Measurements from ENCODE around the gene WBP1. TPM values are rescaled to one million over a fixed set of nuclear protein-coding genes. Genes with fewer than 3 reads are reported as not detected.
"Not testable (repeated sequence)": the region's sequence is repeated elsewhere in the genome, so short reads cannot be mapped to it uniquely, and the experiment has no call there.

WBP1 gene
- total RNA-seq, 1 donor from 2014 or later, result 96.9 TPM

DNA sequence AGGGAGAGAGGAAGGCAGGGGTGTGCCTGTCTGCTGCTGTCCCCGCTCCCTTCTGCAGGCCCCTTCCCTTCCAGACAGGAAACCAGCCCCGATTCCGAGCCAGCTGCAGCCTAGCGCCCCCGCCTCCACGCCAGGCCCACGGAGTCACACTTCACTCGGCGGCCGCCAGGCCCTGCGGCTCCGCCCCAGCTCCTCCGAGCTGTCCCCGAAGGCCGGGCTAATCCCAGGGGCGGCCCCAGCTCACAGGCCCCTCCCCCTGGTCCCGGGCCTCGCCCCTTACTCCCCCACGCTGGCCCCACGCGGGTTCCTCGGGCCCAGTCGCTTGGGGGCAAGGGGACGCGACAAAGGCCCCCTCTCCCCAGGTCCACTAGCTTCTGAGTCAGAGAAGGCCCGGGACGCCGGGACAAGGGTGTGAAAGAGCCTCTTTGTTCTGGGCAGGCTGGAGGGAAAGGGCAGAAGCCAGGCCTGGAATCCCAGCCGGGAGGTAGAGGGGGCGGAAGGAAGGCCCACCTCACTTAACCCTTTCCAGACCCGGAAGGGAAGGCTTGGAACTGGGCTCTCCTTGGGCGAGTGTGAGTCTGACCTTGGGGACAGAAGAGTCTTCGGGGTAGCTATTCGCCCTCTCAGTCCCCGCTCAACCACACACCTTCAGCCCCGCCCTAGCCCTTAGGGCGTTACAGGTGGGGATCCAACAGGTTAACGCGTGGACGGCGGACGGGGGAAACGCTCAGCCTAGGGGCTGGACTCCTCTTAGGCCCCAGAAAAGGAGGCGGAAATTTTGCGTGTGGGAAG lies 17.7 kb upstream of the WBP1 start:
- Histone ChIP-seq H3K4me3 (ENCODE audit: low read depth, low read length) (peak overlapping the region; percentile 72), H3K36me3 (ENCODE audit: control insufficient read depth, insufficient read depth, low read length) (no peaks in the 10 kb centered on the region), H3K27me3 (ENCODE audit: control insufficient read depth, insufficient read depth, low read length) (no peaks in the 10 kb centered on the region)
- peak; percentile 16 for TF ChIP-seq CTCF (IDR thresholded peaks at IDR 0.05; ENCODE audit: insufficient read depth, low read length, poor library complexity, severe bottlenecking)
- no peak for DNase-seq (ENCODE audit: low read depth)

DNA sequence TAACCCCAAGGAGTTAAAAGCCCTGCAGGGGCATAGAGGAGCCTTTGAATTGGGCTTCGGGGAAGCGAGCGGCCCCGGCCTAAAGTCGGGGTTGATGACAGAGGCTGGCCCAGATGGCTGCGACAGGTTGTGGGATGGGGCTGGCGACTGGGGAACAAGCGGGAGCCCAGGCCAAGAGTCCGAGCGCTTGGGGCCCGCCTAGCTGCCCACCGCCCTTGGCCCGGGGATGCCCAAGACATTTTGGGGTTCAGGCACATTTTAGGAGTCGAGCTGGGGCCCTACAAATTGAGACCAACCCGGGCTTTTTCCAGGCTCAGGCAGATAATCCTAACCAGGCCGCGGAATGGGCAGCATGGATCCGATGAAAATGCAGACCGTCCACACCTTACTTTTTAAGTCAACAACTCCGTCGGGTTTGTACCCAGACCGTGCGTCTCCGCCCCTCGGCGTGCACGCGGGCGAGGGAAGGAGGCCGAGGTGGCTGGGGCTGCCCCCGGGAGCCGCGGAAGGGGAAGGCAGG lies 17.0 kb upstream of the WBP1 start:
- Histone ChIP-seq H3K27me3 (ENCODE audit: control insufficient read depth, insufficient read depth, low read length) (no peaks in the 10 kb centered on the region), H3K4me3 (ENCODE audit: low read depth, low read length) (peak overlapping the region; percentile 72), H3K36me3 (ENCODE audit: control insufficient read depth, insufficient read depth, low read length) (no peaks in the 10 kb centered on the region)
- DNase-seq (ENCODE audit: low read depth), result no peak
- TF ChIP-seq CTCF (IDR thresholded peaks at IDR 0.05; ENCODE audit: insufficient read depth, low read length, poor library complexity, severe bottlenecking), result no peak

DNA sequence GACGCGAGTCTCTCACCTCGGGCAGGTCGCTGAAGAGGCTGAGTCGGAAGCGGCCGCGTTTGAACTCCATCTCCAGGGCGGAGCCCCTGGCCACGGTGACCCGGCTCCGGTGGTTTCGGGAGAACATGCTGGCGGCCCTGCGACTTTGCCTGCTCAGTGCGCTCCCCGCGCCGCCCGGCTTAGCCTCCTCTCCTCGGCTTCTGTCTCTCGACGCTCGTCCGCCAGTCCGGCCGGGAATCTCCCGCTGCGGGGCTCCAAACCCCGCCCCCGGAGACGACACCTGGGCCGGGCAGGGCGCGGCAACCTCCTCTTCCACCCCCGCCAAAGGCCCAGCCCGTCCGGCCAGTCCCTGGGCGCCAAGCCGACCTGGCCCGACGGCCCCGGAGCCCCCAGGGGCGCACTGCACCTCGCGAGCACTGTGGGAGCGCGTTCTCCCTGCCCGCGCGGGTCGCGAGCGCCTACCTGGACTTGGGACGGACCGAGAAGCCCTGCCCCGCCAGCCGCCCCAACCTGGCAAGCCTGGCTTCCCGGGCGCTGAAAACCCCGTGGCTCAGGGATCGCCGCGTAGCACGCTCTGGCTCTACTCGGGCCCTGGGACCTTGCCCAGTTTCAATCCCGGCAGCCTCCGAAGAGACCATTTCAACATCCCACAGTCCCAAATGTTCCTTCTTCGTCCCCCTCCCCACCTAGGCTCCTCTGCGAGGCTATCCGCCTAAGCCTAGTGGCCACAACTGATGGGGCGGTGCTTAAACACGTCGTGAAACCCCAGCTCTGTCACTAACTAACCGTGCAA lies 16.4 kb upstream of the WBP1 start, which contains the start of gene RTKN:
Gene RTKN, minus strand, starts transcription at position 248 of the 793 bp plus-strand sequence. Its CDS starts 121 bp downstream, at position 127.
- no peak for TF ChIP-seq CTCF (IDR thresholded peaks at IDR 0.05; ENCODE audit: insufficient read depth, low read length, poor library complexity, severe bottlenecking)
- peak within 1 kb of the TSS; percentile 72 for H3K4me3 ChIP-seq (ENCODE audit: low read depth, low read length)
- DNase-seq (ENCODE audit: low read depth), result no peak
- H3K36me3 ChIP-seq (ENCODE audit: control insufficient read depth, insufficient read depth, low read length), result no peaks in the 10 kb centered on the region
- no peaks in the 10 kb centered on the region for H3K27me3 ChIP-seq (ENCODE audit: control insufficient read depth, insufficient read depth, low read length)

- H3K4me3 ChIP-seq (ENCODE audit: low read depth, low read length), result peak overlapping the region; percentile 72
- not testable (repeated sequence) for H3K36me3 ChIP-seq (ENCODE audit: control insufficient read depth, insufficient read depth, low read length); H3K27me3 ChIP-seq (ENCODE audit: control insufficient read depth, insufficient read depth, low read length); DNase-seq (ENCODE audit: low read depth)
Measured at GRCh38 chr2:74442483-74443297, 15.5 kb upstream of the WBP1 start.

DNA sequence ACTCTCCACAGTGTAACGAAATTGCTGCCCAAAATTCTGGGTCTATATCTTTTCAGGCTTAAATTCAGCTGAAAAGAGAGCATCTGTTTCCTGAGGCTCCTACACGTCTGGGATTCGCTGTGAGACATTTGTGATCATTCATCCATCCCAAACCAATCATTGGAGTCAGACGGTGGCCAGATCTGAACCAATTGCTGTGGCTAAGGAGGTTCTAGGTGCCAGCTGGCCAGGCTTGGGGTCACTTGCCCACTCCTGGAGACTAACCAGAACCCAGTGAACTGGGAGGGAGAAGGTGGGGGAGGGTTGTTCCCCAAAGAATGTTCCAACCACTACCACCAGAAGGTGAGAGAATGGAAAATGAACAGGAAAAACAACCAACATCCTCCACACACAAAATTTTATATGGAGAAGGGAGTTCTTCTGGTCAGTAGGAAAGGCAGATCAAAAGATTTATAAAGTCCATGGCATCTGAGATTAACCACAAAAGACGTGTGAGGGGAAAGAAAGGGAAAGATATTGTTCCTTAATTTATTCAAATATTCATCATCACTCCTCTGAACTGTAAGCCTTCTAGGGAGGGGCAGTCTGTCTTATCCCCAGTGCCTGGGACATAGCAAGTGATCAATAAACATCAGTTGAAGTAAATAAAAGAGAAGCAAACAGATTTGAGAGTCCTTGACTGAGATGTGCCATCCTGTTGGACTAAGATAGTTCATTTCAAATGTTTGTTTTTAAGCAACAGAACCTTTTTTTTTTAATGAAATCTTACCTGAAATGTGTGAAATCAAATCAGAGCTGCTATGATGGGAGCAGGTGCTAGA lies 13.5 kb upstream of the WBP1 start:
- TF ChIP-seq CTCF (IDR thresholded peaks at IDR 0.05; ENCODE audit: insufficient read depth, low read length, poor library complexity, severe bottlenecking), result no peak
- H3K36me3 ChIP-seq (ENCODE audit: control insufficient read depth, insufficient read depth, low read length), result no peaks in the 10 kb centered on the region

More for the DNA sequence above, 13.5 kb upstream of the WBP1 start:
- no peaks in the 10 kb centered on the region for H3K27me3 ChIP-seq (ENCODE audit: control insufficient read depth, insufficient read depth, low read length)
- DNase-seq (ENCODE audit: low read depth), result no peak
- no peak overlapping the region for H3K4me3 ChIP-seq (ENCODE audit: low read depth, low read length)
